Fibroblast of skin of right biceps (primary cell): ENCODE measurements around the gene PEAK1.
"Not testable (repeated sequence)": the region's sequence is repeated elsewhere in the genome, so short reads cannot be mapped to it uniquely, and the experiment has no call there.

Experiments used
- DNase-seq: peaks from one replicate; pipeline ENCODE4 v3.0.0-alpha.2; 2013

PEAK1 gene

GRCh38 chr15:77168141-77168540, 251.8 kb downstream of the PEAK1 start:
- DNase-seq: peak; percentile 62

DNA sequence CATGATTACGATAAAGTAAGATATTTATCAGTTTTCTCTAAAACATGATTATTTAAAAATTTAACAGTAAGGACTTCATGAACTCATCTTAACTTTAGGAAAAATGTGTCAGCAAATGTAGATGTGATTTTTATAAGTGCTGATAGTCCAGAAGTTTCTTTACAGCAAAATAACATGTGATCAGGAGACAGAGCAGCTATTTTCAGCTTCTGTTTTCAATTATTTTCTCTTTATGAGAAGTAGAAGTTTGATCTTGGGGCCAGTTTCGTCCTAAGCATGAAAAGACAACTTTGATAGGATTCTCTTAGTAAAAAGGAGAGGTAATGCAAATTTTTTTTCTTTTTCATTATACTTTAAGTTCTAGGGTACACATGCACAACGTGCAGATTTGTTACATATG, 252.5 kb downstream of the PEAK1 start:
- no peak for DNase-seq

- DNase-seq: no peak
Observed at GRCh38 chr15:77163781-77164384, 256.0 kb downstream of the PEAK1 start.

- no peak for DNase-seq
Observed at GRCh38 chr15:77162872-77163633, 256.9 kb downstream of the PEAK1 start.

DNA sequence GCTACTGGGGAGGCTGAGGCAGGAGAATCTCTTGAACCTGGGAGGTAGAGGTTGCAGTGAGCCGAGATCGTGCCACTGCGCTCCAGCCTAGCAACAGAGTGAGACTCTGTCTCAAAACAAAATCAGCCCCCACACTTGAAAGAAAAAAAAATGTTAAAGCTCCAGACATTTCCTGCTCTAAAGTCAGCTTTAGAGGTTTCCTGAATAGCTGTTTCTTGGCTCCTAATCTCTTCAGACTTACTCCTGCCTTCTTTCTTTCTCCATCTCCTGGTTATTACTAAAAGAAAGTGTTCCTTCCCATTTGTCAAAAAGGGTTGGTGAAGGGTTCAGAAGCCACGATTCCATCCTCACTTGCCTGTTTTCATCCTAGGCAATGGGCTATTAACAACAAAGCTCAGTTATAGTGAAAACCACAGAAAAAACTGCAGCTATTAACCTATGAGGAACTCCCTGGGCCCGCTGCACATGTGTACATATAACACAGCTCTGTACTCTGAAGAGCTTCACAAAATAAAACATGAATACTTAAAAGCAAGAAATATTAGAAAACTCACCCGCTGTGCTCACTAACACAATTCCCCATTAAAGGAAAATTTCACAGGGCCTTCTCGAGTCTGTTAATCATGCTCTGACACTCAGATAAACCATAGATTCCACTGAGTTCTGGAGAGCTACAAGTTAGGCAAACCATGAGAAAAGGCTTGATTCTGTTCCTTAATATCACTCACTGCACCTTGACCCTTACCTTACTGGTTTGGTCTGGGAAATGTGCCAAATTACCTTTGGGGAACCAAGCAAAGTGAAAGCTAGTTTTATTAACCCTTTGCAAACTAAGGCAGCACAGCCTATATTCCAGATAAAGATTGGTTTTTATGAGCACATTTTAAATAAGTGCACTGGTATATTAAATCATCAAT, 259.1 kb downstream of the PEAK1 start:
- DNase-seq: no peak

DNA sequence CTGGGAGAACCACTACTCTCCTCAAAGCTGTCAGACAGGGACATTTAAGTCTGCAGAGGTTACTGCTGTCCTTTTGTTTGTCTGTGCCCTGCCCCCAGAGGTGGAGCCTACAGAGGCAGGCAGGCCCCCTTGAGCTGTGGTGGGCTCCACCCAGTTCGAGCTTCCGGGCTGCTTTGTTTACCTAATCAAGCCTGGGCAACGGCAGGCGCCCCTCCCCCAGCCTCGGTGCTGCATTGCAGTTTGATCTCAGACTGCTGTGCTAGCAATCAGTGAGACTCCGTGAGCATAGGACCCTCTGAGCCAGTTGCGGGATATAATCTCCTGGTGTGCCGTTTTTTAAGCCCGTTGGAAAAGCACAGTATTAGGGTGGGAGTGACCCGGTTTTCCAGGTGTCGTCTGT, 263.9 kb downstream of the PEAK1 start:
- DNase-seq: not testable (repeated sequence)

- no peak for DNase-seq
Observed at GRCh38 chr15:77148191-77148590, 271.7 kb downstream of the PEAK1 start.

DNA sequence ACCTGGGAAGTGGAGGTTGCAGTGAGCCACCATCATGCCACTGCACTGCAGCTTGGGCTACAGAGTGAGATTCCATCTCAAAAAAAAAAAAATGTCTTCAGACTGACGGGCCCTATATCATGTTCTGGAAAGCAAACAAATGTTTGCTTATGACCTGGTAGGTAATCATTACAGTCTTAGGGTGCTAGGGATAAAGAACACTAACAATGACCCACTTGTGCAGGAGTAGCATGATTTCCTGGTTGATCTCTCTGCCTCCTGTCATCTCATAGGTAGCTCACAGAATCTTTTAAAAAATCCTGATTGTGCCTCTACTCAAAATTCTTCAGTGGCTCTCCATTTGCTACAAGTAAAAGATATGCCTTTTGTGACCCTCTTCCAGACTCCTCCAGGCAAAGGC, 274.5 kb downstream of the PEAK1 start:
- DNase-seq: no peak

- DNase-seq: peak; percentile 99
Observed at GRCh38 chr15:77144492-77145070, 275.3 kb downstream of the PEAK1 start.

DNA sequence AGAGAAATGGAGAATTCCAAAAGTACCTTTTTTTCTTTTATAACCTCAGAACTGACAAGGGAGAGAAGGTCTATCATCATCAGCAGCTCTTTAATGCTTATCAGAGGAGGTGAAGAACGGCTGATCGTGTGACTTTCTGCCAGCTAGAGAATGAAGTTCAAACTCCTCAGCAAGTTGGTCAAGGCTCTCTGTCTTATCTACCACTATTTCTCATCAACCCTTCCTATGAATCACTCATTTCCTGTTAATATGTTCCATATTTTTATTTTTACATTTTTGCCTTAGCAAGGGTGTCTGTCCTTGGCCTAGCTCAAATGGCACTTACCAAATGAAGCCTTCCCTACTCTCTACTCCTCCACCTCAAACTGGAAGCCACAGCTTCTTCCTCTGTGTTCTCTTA, 275.9 kb downstream of the PEAK1 start:
- peak; percentile 70 for DNase-seq

- peak; percentile 30 for DNase-seq
Observed at GRCh38 chr15:77143616-77144015, 276.3 kb downstream of the PEAK1 start.

DNA sequence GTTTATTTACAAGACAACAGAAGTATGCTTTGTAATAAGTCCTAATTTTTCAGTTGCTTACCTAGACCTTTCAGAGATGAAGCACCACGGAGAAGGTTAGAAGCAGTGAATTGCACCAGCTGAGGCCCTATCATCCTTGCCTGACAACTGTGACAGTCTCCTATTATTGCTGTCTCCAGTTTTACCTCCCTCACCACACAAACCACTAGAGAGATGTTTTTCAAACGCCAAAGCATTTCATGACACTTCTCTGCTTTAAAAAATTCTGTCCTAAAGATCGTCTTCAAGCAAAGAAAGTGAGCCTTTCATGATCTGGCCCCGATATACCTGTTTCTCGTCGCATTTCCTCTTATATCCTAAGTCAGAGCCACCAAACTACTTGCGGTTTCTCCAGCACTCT, 276.7 kb downstream of the PEAK1 start:
- no peak for DNase-seq

DNA sequence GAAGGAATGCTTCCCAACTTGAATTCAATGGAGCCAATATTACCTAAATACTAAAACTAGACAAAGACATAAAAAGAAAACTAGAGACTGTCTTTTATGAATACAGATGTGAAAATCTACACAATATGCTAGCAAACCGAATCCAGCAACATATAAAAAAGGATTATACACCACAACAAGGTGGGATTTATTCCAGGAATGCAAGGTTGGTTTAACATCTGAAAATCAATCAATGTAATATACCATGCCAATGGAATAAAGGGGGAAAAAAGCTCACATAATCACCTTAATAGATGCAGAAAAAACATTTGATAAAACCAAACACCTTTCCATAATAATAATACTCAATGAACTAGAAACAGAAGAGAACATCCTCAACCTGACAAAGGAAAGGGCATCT, 279.7 kb downstream of the PEAK1 start:
- no peak for DNase-seq

- DNase-seq: no peak
Observed at GRCh38 chr15:77139312-77139711, 280.6 kb downstream of the PEAK1 start.

- peak; percentile 62 for DNase-seq
Observed at GRCh38 chr15:77138167-77138522, 281.8 kb downstream of the PEAK1 start.

DNA sequence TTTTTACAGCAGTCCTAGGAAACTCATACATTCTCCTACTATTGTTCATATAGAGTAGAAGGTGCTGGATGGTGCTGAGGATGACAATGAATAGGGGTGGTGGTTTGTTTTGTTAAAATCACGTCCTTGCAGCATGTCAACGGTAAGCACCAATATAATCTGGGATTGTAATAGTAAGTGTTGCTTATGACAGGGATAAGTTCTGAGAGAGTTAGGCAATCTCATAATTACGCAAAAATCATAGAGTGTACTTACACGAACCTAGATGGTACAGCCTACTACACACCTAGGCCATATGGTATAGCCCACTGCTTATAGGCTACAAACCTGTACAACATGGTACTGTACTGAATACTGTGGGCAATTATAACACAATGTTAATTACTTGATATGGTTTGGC, 284.7 kb downstream of the PEAK1 start:
- no peak for DNase-seq

GRCh38 chr15:77130315-77130930, 289.5 kb downstream of the PEAK1 start:
- no peak for DNase-seq

GRCh38 chr15:77127626-77128025, 292.3 kb downstream of the PEAK1 start:
- DNase-seq: no peak

GRCh38 chr15:77126529-77127326, 293.2 kb downstream of the PEAK1 start:
- no peak for DNase-seq

- DNase-seq: no peak
Observed at GRCh38 chr15:77123854-77124253, 296.1 kb downstream of the PEAK1 start.

DNA sequence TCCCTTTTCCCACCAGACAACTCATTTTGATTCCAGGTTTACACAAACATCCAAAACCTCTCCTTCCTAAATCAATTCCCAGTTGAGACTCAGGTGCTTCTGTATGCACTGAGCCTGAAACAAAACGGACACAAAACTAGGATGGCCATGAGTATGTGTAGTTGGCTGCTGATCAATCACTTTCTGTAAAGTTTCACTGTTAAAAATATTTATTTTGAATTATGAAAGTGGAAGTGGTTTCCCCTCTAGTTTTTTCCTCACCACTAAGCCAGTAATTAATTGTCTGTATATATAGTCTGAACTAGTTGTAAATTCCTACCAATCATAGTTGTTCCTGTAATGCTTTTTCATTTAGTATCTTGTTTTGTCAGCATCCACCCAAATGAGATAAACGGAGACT, 297.3 kb downstream of the PEAK1 start:
- DNase-seq: no peak

DNA sequence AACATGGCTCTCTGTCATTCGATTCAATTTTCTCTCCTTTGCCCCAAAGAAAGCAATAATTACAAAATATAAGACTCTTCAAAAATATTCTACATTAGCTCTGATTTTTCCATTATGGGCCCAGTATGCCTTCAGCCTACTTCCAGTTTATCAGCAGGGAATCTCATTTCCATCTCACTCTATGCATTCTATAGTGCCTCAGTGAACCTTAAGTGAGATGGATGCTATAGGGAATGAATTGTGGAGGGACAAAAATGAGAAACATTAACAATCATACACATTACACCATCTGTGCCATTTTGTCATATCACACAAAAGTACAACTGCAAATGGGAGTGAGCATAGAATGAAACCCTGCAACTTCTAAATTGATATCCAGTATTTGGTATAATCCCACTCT, 298.3 kb downstream of the PEAK1 start:
- no peak for DNase-seq
